ENCODE results near the gene ZNF324.
A peak's percentile ranks its signal among the peaks of the same experiment; 100 is the strongest.
"Not testable (repeated sequence)": the region's sequence is repeated elsewhere in the genome, so short reads cannot be mapped to it uniquely, and the experiment has no call there.

Gene ZNF324

DNA sequence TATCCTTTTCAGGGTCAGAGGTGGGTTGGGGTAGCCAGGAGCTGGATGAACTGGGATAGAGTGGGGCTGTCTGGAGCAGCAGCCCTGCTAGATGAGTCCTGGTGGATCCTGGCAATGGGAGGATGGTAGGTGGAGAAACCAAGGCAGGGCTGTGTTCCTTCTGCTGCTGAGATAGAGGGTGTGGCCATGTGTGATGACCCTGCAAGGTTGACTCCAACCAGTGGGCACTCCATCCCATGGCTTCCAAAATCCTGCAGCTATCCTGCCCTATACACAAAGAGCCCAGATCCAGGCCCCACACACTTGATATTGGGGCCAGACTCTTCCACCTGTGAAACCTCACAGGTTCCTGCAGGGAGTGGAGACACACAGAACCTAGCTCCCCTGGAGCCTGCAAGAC lies 6.9 kb downstream of the ZNF324 start:
- no peak for DNase-seq

DNA sequence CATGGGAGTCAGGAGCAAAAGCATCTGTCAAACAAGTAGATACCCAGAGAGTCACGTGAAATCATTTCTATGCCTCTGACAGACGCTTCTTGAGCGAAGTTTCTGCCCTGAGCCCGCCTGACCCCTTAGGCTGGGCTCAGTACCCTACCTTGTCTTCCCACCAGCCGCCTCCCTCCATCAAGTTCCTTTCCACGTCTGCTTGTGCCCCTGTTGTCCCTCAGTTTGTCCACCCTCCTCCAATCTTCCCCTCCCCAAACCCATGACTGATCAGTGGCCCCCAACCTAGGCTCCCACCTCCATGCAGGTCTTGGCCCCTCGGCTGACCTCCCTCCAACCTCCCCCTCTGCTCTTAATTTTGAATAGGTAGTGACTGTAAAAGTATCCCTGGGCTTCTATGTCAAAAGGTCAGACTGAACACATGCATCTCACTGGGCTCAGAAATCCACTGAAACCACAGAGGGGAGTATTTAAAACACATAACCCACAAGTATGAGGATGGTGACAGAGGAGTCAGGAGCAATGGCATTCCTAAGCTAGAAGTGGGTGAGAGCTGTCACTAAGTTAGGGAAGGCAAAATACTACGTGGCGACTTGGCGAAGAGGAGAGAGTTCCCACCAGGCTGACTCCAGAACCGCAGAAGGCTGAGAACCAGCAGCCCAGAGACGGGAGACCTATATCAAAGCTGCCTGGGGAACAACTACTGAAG lies 7.6 kb downstream of the ZNF324 start:
- DNase-seq, result no peak

DNA sequence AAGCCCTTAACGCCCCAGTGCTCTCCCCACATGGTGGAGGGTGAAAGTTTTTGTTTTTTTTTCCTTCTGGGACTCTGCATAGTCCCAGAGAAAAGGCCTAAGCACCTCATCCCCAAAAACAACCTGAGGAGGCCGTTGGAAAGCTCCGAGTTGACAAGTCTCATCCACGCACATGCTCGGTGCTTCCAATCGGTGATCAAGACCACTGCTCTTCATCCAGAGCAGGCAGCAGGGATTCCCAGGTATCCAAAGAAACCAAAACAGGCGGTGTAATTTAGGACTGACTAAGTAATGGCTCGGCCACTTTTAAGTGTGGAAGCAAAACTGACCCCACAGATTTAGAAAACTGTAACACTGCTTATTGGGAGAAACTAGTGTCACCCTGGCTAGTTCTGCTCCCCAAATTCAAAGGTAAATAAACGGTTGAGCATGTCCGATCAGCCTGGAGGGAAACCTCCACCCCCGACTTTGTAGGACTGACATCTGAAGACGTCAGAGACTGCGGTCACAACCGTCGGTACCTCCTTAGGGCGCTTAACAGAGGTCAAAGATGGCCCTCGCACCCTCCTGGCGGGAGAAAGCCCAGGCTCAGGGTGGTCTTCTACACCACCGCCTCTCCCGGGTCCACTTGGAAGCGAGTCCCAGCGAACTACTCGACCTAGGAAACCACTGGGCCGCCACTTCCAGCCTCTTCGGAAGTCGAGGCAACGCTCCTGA lies 8.3 kb downstream of the ZNF324 start:
- DNase-seq, result no peak

DNA sequence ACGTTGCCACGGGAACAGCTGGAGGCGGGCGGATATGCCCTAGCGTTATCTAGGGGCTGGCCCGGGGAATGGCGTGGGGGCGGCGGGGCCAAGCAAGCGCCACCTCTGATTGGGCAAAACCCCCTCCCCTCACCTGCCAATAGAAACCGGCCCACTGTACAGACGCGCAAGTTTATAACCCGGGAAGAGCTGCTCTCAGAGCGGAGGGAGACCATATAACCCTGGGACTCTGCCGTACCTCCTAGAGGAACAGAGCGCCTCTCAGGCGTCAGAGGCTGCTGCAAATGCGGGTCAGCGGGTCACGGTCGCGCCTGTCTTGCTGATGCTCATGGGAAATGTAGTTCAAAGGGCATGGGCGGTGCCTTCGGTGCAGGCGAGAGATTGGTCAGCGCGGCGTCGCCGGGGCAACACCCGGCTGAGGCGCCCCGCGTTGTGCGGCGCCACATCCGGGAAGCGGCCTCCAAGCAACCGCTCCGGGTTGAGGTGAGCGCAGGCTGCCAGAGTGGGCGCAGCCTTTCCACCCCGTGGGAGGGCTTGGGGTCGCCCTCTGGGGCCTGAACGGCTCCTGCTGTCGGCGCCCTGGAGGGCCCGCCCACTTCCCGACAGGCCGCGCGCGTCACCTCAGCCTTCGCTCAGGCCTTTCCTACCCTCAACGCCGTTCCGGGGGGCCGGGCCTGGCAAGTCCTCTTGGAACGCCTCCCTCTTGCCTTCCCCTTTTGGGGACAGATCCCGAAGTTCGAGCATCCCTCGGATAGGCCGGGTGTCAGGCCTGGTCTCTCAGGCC lies 9.0 kb downstream of the ZNF324 start, which contains the start of gene ZNF446:
ZNF446 (plus strand) TSS at position 639 of the 784 bp plus-strand sequence. CDS start 867 bp downstream, outside the sequence.
- DNase-seq, result peak; percentile 99

DNA sequence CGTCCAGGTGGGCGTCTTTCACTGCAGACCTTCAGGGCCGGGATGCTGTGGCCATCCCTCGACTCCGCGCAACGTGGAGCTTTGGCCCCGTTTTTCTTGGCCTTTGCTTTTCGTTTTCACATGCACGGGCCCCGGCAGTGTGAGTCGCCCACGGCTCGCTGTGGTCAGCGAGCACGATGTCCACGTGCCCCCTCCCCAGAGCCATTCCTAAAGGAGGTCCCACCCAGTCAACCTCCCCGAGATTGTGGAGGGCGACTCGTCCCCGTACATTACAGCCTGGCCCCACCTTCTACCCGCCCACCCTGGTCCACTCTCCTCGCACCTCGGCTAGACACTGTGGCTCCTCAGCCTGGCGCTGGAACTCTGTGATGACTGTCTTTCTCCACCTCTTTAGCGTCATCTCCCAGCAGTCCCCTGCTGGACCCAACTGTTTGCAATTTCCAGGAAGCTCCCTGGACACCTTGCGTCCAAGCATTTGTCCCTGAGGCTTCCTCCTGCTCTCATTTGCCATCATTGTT lies 9.7 kb downstream of the ZNF324 start:
- DNase-seq, result no peak

DNA sequence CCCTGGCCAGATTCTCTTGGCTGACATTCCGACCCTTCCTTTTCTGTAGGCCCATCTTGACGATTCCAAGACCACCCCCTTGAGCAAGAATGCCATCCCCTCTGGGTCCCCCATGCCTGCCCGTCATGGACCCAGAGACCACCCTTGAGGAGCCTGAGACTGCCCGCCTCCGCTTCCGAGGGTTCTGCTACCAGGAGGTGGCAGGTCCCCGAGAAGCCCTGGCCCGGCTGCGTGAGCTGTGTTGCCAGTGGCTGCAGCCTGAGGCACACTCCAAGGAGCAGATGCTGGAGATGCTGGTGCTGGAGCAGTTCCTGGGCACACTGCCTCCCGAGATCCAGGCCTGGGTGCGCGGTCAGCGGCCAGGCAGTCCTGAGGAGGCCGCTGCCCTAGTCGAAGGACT lies 10.2 kb downstream of the ZNF324 start:
- DNase-seq, result no peak

DNA sequence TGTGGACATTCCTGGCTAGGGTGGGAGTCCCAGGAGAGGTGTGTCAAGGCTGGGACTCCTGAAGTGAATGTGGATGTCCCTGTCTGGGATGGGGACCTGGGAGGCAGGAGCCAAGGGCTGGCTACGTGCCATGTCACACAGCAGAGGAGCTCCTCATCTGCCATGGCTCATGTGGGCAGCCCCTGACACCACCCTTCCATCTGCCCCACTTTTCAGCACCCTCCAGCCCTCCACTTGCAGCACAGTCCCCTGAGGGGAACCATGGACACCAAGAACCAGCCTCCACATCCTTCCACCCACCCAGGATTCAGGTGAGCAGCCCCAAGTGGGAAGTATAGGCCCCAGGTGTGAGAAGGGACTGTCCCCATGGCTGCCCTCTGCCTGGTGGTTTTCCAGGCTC lies 11.0 kb downstream of the ZNF324 start:
- DNase-seq, result no peak

DNA sequence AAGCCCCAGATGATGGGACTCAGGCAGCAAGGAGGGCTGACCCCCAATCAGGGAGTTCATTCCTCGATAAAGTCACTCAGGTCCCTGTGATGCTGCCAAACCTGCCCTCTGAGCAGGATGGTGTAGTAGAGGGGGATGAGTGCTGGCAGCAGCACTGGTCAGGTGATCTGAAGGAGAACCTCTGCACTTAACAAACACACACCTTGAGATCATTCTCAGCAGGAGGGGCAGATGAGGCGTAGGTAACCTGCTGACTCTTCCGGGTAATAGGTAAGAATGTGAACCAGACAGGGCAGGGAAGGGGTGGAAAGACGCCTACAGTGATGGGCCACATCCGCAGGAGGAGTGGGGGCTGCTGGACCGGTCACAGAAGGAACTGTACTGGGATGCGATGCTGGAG lies 12.4 kb downstream of the ZNF324 start:
- DNase-seq, result no peak

DNA sequence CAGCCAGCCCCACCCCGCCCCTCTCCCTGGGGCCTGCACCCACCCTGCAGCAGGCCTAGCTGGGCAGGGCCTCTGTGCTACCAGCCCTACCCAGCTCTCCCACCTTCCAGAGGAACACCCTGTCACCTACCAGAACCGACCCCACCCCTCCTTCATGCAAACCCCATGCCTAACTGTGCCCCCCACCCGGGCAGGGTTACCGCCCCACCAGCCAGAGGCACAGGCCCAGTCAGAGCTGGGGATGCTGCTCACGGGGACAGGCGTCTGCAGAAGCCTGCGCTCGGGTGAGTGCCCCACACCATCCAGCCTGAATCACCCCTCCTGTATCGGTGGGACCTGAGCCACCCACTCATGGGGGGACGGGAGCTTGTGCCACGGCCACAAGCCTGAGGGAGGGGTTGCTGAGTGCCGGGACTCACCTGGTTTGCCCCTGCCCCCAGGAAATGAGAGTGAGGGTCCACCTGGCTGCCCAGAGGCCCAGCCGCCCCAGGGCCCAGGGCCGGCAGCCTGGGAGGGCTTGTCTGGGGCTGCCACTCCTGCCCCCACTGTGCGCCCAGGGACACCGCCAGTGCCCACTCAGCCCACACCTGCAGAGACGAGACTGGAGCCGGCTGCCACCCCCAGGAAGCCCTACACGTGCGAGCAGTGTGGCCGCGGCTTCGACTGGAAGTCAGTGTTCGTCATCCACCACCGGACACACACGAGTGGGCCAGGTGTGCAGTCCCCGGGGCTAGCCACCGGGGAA lies 13.0 kb downstream of the ZNF324 start:
- no peak for DNase-seq

DNA sequence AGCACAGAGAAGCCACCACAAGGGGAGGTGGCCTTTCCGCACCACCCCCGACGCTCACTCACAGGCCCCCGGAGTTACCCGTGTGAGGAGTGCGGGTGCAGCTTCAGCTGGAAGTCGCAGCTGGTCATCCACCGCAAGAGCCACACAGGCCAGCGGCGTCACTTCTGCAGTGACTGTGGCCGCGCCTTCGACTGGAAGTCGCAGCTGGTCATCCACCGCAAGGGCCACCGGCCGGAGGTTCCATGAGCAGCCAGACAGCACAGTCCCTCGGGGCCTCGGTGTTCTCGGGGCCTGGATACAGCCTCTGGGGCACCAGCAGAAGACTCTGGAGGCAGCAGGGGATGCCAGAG lies 13.6 kb downstream of the ZNF324 start:
- DNase-seq, result no peak

DNA sequence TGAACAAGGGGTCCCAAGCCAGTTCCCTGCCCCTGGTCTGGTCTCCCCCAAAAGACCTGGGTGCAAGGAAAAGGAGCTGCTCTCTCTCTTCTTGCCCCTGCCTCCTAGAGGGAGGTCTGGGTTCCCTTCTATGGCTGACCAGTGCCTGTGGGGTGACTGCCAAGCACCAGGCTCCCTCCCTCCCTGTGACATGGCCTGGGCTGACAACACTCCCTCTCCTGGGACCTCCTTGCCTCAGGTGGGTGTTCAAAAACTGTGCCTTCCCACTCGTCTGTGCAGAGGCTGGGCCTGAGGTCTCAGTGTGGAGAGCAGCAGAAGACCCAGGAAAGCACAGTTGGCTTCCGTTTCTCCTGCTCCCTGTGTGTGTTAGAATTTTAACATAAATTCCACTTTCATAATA lies 14.0 kb downstream of the ZNF324 start:
- DNase-seq, result no peak

DNA sequence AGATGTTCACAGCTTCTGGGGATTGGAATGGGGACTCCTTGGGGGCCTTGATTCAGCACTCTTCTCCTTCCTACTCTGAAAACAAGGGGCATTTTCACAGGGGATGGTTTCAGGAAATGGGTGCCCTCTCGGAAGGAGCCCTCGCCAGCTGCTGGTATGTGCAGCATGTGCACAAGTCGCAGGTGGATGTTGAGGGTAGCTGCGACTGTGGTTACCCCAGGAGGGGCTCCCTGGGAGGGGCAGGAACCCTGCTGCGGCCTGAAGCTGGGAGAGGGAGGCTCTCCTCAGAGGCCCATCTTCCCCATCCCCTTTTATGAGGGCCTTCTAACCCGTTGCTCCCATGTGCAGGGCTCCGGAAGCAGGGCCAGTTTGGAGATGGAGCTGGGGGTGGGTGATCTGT lies 15.5 kb downstream of the ZNF324 start:
- DNase-seq, result no peak

DNA sequence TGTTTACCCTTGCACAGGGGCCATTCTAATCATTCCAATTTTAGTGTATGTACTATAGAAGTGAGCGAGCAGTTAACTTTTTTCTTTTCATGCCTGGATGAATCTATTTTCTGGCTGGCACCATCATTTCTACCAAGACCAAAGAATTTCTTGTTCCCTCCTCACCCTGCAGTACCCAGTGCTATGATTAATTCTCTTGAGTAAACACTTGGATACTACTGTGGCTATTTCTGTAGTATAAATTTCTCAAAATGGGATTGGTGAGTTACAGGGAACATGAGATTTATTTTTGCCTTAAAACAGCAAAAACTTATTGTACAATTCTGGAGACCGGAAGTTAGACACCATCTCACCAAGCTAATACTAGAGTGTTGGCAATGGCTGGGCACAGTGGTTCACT lies 16.9 kb downstream of the ZNF324 start:
- no peak for DNase-seq

DNA sequence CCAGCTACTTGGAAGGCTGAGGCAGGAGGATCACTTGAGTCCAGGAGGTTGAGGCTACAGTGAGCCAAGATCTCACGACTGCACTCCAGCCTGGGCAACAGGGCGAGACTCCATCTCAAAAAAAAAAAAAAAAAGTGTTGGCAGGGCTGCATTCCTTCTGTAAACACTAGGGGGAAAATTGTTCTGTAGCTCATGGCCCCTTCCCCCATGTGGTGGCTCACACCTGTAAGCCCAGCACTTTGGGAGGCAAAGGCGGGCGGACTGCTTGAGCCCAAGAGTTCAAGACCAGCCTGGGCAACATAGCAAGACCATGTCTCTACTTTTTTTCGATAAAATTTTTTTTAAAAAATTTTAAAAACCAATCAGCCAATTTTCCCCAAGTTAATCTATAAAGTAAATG lies 17.5 kb downstream of the ZNF324 start:
- not testable (repeated sequence) for DNase-seq

DNA sequence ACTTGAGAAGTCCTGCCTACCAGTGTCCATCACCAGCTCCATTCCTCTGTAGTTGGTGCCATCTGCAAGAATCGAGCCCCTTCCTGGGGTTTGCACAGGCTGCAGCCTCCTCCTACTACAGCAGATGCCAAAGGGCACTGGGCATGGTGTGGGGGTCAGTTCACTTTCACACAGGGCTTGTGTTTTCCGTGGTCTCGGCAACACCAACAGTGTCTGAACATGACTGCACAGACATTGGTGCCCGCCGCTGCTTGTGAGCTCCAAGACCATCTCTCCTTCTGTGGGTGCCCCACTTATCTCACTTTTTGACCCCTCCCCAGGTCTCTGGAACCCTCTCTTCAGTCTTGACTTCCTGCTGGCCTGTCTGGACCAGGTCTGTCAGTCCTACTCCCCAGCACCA lies 24.5 kb downstream of the ZNF324 start:
- no peak for DNase-seq

DNA sequence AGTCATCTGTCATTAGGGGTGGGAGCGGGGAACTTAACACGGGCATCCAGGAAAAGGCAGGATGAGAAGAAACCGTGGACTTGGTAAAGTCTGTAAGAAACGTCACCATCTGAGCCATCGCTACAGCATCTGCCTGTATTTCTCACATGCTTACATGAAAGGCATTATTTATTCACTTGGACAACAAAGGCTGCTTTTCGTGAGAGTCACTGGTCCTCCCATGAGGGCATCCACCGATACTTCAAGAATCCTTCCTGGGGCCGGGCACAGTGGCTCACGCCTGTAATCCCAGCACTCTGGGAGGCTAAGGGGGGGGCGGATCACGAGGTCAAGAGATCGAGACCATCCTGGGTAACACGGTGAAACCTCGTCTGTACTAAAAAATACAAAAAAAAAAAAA lies 25.4 kb downstream of the ZNF324 start:
- DNase-seq, result no peak

DNA sequence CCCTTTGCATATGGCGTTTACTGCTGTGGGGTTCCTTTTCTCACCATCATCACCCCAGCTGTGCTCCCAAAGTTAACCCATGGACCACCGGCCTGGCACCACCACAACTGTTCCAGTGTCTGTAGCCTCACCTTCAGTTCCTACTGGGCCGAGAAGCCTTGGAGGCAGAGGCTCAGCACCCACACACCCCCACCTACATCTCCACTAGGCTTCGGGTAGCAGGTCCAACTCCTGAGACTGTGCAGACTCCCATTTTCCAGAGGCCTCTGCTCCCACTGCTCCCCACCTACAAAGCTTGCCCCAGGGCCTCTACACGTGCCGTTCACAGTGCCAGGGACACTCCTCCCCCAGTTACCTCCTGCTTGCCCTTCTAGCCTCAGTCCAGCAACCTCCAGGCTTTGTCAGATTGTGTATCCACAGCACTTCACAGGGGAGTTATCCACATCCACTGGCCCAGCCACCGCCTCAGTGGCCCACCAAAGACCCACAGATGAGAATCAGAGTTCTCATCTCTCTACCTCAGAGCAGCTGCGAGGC lies 30.8 kb downstream of the ZNF324 start:
- DNase-seq, result no peak

DNA sequence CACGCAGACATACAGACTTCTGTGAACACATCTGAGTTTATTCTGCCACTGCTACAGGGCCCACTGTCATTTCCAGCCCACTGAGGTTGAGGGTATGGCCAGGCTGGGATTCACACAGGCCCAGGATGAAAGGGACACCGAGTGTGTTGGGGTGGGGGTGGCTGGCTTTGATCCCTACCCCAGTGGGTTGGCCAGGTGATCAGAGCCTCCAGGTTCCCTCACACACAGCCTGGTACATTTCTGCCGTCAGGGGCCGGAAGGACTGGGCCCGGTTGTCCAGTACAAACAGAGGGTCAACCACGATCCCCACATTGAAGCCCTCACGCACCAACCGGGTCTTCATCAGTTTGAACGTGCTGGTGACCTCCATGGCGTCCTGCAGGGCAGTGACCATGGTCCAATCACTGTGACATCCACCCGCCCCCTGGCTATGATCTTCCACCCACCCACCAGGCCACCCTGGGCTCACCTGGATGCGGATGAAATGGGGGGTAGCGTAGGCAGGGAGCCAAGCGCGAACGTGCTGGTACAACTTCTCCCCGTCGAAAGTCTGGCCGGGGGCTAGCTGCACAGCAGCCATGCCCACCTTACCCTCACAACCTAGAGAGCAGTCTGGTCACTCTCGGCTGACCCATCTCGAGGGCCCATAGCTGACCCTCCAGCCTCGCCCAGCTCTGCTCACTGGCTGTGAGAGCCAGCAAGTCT lies 31.6 kb downstream of the ZNF324 start:
- DNase-seq, result no peak

DNA sequence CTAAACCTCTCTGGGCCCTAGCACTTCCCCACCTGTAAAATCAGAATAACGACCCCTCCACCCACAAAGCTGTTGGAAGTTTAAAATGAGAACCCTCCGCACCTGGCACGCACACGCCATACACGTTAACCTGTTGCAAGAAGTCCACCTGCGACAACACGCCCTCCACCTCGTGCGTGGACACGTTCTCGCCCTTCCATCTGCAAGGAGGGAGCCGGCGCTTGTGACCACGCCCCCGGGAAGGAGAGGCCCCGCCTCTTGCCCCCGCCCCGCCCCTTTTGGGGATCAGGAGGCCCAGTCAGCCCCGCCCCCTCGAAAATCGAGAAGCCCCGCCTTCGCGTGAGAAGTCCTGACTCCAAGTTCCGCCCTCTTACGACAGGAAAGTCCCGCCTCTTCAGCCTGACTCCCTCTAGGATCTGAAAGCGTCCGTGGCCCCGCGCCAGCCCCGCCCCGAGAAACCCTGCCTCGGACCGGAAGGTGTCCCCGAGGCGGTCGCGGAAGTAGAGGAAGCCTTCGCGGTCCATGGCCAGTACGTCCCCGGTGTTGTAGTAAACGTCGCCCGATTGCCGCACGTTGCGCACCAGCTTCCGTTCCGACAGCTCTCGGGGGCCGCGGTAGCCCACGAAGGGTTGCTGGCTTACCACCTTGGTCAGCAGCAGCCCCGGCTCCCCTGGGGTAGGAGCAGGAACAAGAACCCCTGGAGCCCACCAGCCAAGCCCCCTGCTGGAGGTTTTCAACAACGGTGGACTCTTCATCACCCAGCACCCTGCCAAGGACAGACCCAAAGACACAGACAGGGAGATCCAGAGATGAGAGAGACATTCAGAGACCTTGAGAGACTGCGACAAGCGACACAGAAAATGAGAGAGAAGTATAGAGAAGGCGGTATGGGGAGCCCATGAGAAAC lies 32.4 kb downstream of the ZNF324 start:
- peak; percentile 92 for DNase-seq

DNA sequence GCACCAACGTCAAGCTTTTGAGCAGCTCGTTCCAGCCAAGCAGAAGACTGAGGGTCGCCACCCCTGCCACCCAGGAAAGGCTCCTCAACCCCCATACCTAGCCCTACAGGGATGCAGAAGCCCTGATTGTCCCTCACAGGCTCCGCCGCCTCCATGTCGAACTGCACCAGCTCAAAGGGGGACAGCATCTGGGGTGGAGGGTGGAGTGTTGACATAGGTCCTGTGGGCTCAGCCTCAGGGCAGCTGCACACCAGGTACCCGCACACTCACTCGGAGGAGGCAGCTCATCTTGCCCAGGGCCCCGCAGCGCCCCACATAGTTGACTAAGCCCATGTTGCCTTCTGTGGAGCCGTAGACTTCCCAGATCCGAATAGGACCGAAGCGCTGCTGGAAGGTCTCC lies 33.4 kb downstream of the ZNF324 start:
- DNase-seq, result no peak
